Fibroblast of mammary gland (primary cell): ENCODE results near the gene MMP20.
"Not testable (repeated sequence)": the region's sequence is repeated elsewhere in the genome, so short reads cannot be mapped to it uniquely, and the experiment has no call there.

Source experiments
- DNase-seq: peaks from one replicate; pipeline ENCODE4 v3.0.0-alpha.2; 2010; ENCODE audit warnings: low read depth
- H3K4me3 ChIP-seq: 2 replicates; pipeline ENCODE4 v1.5.1; 2011; ENCODE audit warnings: low read depth, mild to moderate bottlenecking, low read length, moderate library complexity; ENCODE audit not compliant: control insufficient read depth
- CTCF ChIP-seq: conservative IDR thresholded peaks from 2 replicates; pipeline ENCODE4 v1.5.1; 2011; ENCODE audit warnings: low read depth, low read length, inconsistent platforms; ENCODE audit not compliant: control insufficient read depth, insufficient read depth

MMP20 gene

GRCh38 chr11:102637731-102638130 is 12.6 kb upstream of the MMP20 start:
- DNase-seq: no peak
- no peak for TF ChIP-seq CTCF
- no peak overlapping the region for H3K4me3 ChIP-seq

GRCh38 chr11:102633385-102634026 is 8.4 kb upstream of the MMP20 start:
- DNase-seq: no peak
- no peak overlapping the region for H3K4me3 ChIP-seq
- TF ChIP-seq CTCF: no peak

GRCh38 chr11:102632026-102632425 is 6.9 kb upstream of the MMP20 start:
- H3K4me3 ChIP-seq: no peak overlapping the region
- DNase-seq: no peak
- no peak for TF ChIP-seq CTCF

GRCh38 chr11:102630598-102631448 is 5.7 kb upstream of the MMP20 start:
- no peak for DNase-seq
- H3K4me3 ChIP-seq: no peak overlapping the region
- TF ChIP-seq CTCF: no peak

- not testable (repeated sequence) for H3K4me3 ChIP-seq, DNase-seq
These were observed 4.8 kb upstream of the MMP20 start for GRCh38 chr11:102629908-102630307.

- H3K4me3 ChIP-seq: no peak overlapping the region
- TF ChIP-seq CTCF: no peak
- DNase-seq: no peak
These were observed 1.5 kb upstream of the MMP20 start for GRCh38 chr11:102626676-102627075.

- no peak for TF ChIP-seq CTCF
- DNase-seq: no peak
- no peak overlapping the region for H3K4me3 ChIP-seq
These were observed 1.1 kb downstream of the MMP20 start for GRCh38 chr11:102623998-102624397.
